SK-N-SH (cell line): ENCODE results near the gene KLLN. TPM values are rescaled to one million over a fixed set of nuclear protein-coding genes. Genes with fewer than 3 reads are reported as not detected.

Experiments used
- CTCF ChIA-PET: fragments of 300-600, 350-600 bp; formaldehyde crosslinking; extraction: SDS; loops from one replicate; lab custom pipeline; 2021; lab: Yijun Ruan, JAX
- POLR2A ChIA-PET: fragments of 350-600 bp; sonication (Branson Sonifier 250); formaldehyde crosslinking; extraction: SDS; loops from one replicate; lab custom pipeline; 2020; ENCODE audit warnings: antibody characterized with exemption, inconsistent platforms; lab: Yijun Ruan, JAX
- DNase-seq: peaks from one replicate; pipeline ENCODE4 v3.0.0; 2012
- H2AFZ ChIP-seq: fragments of 200-600 bp; sonication (generic); 2 replicates; pipeline ENCODE4 v1.8.1; 2016; ENCODE audit warnings: antibody characterized with exemption, mild to moderate bottlenecking, low read depth
- H3F3A ChIP-seq: fragments of 200-600 bp; sonication (generic); replicated peaks from 2 replicates; pipeline ENCODE3; 2016; ENCODE audit warnings: antibody characterized with exemption, mild to moderate bottlenecking; ENCODE audit not compliant: insufficient read depth
- H3K27ac ChIP-seq, 2 experiments: fragments of 200-500 bp in 1 of 2; fragments of 200-600 bp in 1 of 2; sonication (Bioruptor generic) in 1 of 2; sonication (generic), shearing (Covaris generic) in 1 of 2; 2 replicates each; pipeline versions ENCODE4 v1.5.1 to v1.6.1; 2014 to 2016; ENCODE audit warnings: low read depth in 2 of 2, inconsistent platforms in 1 of 2, low read length in 1 of 2, mild to moderate bottlenecking in 1 of 2, mixed read lengths in 1 of 2
- H3K27me3 ChIP-seq: fragments of 200-600 bp; sonication (generic), shearing (Covaris generic); 2 replicates; pipeline ENCODE4 v1.6.1; 2016; ENCODE audit warnings: mixed run types; ENCODE audit not compliant: insufficient read depth
- H3K36me3 ChIP-seq, 2 experiments: fragments of 200-500 bp in 1 of 2; fragments of 200-600 bp in 1 of 2; sonication (Bioruptor generic) in 1 of 2; sonication (generic) in 1 of 2; replicated peaks in 1 of 2; 2 replicates each; pipeline versions ENCODE3 to v1.5.1; 2014 to 2016; ENCODE audit warnings: low read length in 1 of 2, mild to moderate bottlenecking in 1 of 2; ENCODE audit not compliant: insufficient read depth in 2 of 2, control insufficient read depth in 1 of 2
- H3K4me1 ChIP-seq, 2 experiments: fragments of 200-500 bp in 1 of 2; fragments of 200-600 bp in 1 of 2; sonication (Bioruptor generic) in 1 of 2; sonication (generic), shearing (Covaris generic) in 1 of 2; 2 replicates each; pipeline versions ENCODE4 v1.5.1 to v1.6.1; 2014 to 2016; ENCODE audit warnings: low read depth in 1 of 2, low read length in 1 of 2, mixed run types in 1 of 2; ENCODE audit not compliant: insufficient read depth in 2 of 2, control insufficient read depth in 1 of 2
- H3K4me2 ChIP-seq: fragments of 200-600 bp; sonication (generic), shearing (Covaris generic); 2 replicates; pipeline ENCODE4 v1.6.1; 2017; ENCODE audit warnings: mixed run types
- H3K4me3 ChIP-seq, 2 experiments: fragments of 200-500 bp in 1 of 2; fragments of 200-600 bp in 1 of 2; sonication (Bioruptor generic) in 1 of 2; sonication (generic), shearing (Covaris generic) in 1 of 2; 2 replicates each; pipeline versions ENCODE4 v1.5.1 to v1.8.1; 2014 to 2016; ENCODE audit warnings: low read depth in 2 of 2, inconsistent platforms in 1 of 2, low read length in 1 of 2, mild to moderate bottlenecking in 1 of 2, mixed read lengths in 1 of 2, moderate library complexity in 1 of 2
- H3K79me2 ChIP-seq: fragments of 200-600 bp; sonication (generic); 2 replicates; pipeline ENCODE4 v1.8.1; 2017; ENCODE audit warnings: mild to moderate bottlenecking; ENCODE audit not compliant: insufficient read depth
- H3K9ac ChIP-seq: fragments of 200-600 bp; sonication (generic); 2 replicates; pipeline ENCODE4 v1.6.1; 2017; ENCODE audit warnings: mixed run types
- H3K9me2 ChIP-seq: fragments of 200-600 bp; sonication (generic); 2 replicates; pipeline ENCODE4 v1.6.1; 2017; ENCODE audit warnings: mixed run types
- H3K9me3 ChIP-seq: fragments of 200-600 bp; sonication (generic); 2 replicates; pipeline ENCODE4 v1.6.1; 2017; ENCODE audit warnings: mixed run types, mild to moderate bottlenecking, moderate library complexity
- H4K20me1 ChIP-seq: fragments of 200-600 bp; sonication (generic); 2 replicates; pipeline ENCODE4 v1.6.1; 2017; ENCODE audit warnings: mild to moderate bottlenecking, mixed run types; ENCODE audit not compliant: insufficient read depth
- CHD2 ChIP-seq: fragments of 150-350 bp; IDR thresholded peaks from 2 replicates; pipeline ENCODE4 v1.6.1; 2018; ENCODE audit warnings: low read length; ENCODE audit not compliant: partially characterized antibody
- ELF1 ChIP-seq: IDR thresholded peaks from 2 replicates; pipeline ENCODE4 v1.4.0; 2012
- EP300 ChIP-seq, 2 experiments: IDR thresholded peaks; 2 replicates each; pipeline versions ENCODE4 v1.4.0 to v1.6.1; 2012; ENCODE audit warnings: borderline replicate concordance in 1 of 2, low read depth in 1 of 2, low read length in 1 of 2
- EZH2phosphoT487 ChIP-seq: fragments of 200-600 bp; sonication (generic); IDR thresholded peaks from 2 replicates; pipeline ENCODE4 v1.6.1; 2017; ENCODE audit warnings: low read depth, mixed run types, mild to moderate bottlenecking, antibody characterized with exemption, moderate library complexity, borderline replicate concordance
- FOSL2 ChIP-seq: IDR thresholded peaks from 2 replicates; pipeline ENCODE4 v1.4.0; 2012; ENCODE audit warnings: low read depth, mild to moderate bottlenecking, moderate library complexity, borderline replicate concordance
- FOXM1 ChIP-seq: IDR thresholded peaks from 2 replicates; pipeline ENCODE4 v1.4.0; 2012; ENCODE audit warnings: low read depth, mild to moderate bottlenecking
- GATA2 ChIP-seq: sonication (generic); formaldehyde crosslinking; IDR thresholded peaks from 2 replicates; pipeline ENCODE4 v1.5.0; 2020; ENCODE audit warnings: mild to moderate bottlenecking, missing genetic modification reagents
- JUND ChIP-seq: IDR thresholded peaks from 2 replicates; pipeline ENCODE4 v1.4.0; 2012
- MXI1 ChIP-seq: IDR thresholded peaks from 2 replicates; pipeline ENCODE4 v1.6.1; 2012; ENCODE audit warnings: mild to moderate bottlenecking, low read depth, low read length, improper control_type of control experiment
- RCOR1 ChIP-seq: fragments of 150-350 bp; IDR thresholded peaks from 2 replicates; pipeline ENCODE4 v1.6.1; 2017; ENCODE audit warnings: antibody characterized with exemption, low read length
- RFX5 ChIP-seq: IDR thresholded peaks from 2 replicates; pipeline ENCODE4 v1.6.1; 2012; ENCODE audit warnings: mild to moderate bottlenecking, improper control_type of control experiment, low read length
- TAF1 ChIP-seq: IDR thresholded peaks from 2 replicates; pipeline ENCODE4 v1.6.1; 2012; ENCODE audit warnings: low read depth, mild to moderate bottlenecking, low read length, moderate library complexity, borderline replicate concordance
- TCF12 ChIP-seq: IDR thresholded peaks from 2 replicates; pipeline ENCODE4 v1.4.0; 2012
- TEAD4 ChIP-seq: IDR thresholded peaks from 2 replicates; pipeline ENCODE4 v1.4.0; 2012; ENCODE audit warnings: mild to moderate bottlenecking, borderline replicate concordance; ENCODE audit not compliant: insufficient read depth
- polyA plus RNA-seq, 3 experiments: library from polyadenylated mRNA; depleted of rRNA; stranded (reverse); fragments of >200 nt; gene quantifications; 2 replicates each; pipeline ENCODE4 v1.2.3, GENCODE V29; 2012
- TF ChIP-seq, protein P1 (sequence below): IDR thresholded peaks from 2 replicates; pipeline ENCODE4 v1.4.0; 2012; ENCODE audit warnings: low read depth, borderline replicate concordance
- TF ChIP-seq, protein P2 (sequence below): fragments of 200-600 bp; sonication (generic); IDR thresholded peaks from 2 replicates; pipeline ENCODE4 v1.6.1; 2017; ENCODE audit warnings: antibody characterized with exemption, mild to moderate bottlenecking, moderate library complexity
- TF ChIP-seq, protein P3 (sequence below): IDR thresholded peaks from 2 replicates; pipeline ENCODE4 v1.4.0; 2012; ENCODE audit warnings: low read depth
- TF ChIP-seq, protein P4 (sequence below): fragments of 150-350 bp; IDR thresholded peaks from 2 replicates; pipeline ENCODE4 v1.6.1; 2016; ENCODE audit warnings: mild to moderate bottlenecking, low read depth, low read length

Gene KLLN
- polyA plus RNA-seq, 1 of the 3 experiments (the other 2 are of a cell fraction), result 1.2 TPM

- TF ChIP-seq, protein P1, sequence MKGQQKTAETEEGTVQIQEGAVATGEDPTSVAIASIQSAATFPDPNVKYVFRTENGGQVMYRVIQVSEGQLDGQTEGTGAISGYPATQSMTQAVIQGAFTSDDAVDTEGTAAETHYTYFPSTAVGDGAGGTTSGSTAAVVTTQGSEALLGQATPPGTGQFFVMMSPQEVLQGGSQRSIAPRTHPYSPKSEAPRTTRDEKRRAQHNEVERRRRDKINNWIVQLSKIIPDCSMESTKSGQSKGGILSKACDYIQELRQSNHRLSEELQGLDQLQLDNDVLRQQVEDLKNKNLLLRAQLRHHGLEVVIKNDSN, result no peak
- TF ChIP-seq MXI1, result no peak
These were observed 24.7 kb downstream of the KLLN start (continued) for GRCh38 chr10:87838650-87839049.

DNA sequence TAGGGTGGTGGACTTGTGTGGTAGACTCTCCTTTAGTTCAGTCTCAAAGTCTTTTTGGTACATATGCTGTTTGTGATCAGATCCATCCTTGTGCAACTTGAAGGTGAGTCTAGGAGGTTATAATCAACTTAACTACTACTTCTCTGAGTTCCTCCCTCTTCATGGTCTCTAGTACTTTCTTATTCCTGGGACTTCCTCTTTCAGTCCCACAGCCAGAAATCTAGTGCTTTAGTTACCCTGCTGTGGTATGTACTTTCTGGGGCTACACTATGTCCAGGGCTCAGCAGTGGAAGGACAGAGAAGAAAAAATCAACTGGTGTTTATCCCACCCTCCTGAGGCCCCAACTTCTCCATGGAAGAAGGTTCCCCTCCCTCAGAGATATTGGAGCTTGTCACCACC lies 25.9 kb downstream of the KLLN start:
- TF ChIP-seq EZH2phosphoT487 (no peak), ELF1 (no peak), RCOR1 (no peak), EP300 (IDR thresholded peaks at IDR 0.05; ENCODE audit: borderline replicate concordance in 1 of 2, low read depth in 1 of 2, low read length in 1 of 2) (no peak), TAF1 (no peak), TEAD4 (no peak), RFX5 (no peak), CHD2 (no peak), FOXM1 (no peak), JUND (no peak), FOSL2 (no peak), GATA2 (CRISPR knock-in tag) (no peak), TCF12 (no peak)
- TF ChIP-seq, protein P2, sequence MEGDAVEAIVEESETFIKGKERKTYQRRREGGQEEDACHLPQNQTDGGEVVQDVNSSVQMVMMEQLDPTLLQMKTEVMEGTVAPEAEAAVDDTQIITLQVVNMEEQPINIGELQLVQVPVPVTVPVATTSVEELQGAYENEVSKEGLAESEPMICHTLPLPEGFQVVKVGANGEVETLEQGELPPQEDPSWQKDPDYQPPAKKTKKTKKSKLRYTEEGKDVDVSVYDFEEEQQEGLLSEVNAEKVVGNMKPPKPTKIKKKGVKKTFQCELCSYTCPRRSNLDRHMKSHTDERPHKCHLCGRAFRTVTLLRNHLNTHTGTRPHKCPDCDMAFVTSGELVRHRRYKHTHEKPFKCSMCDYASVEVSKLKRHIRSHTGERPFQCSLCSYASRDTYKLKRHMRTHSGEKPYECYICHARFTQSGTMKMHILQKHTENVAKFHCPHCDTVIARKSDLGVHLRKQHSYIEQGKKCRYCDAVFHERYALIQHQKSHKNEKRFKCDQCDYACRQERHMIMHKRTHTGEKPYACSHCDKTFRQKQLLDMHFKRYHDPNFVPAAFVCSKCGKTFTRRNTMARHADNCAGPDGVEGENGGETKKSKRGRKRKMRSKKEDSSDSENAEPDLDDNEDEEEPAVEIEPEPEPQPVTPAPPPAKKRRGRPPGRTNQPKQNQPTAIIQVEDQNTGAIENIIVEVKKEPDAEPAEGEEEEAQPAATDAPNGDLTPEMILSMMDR, result no peak
- TF ChIP-seq, protein P3, sequence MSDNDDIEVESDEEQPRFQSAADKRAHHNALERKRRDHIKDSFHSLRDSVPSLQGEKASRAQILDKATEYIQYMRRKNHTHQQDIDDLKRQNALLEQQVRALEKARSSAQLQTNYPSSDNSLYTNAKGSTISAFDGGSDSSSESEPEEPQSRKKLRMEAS, result no peak
- TF ChIP-seq, protein P4, sequence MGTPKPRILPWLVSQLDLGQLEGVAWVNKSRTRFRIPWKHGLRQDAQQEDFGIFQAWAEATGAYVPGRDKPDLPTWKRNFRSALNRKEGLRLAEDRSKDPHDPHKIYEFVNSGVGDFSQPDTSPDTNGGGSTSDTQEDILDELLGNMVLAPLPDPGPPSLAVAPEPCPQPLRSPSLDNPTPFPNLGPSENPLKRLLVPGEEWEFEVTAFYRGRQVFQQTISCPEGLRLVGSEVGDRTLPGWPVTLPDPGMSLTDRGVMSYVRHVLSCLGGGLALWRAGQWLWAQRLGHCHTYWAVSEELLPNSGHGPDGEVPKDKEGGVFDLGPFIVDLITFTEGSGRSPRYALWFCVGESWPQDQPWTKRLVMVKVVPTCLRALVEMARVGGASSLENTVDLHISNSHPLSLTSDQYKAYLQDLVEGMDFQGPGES, result no peak
- H4K20me1 ChIP-seq, result no peaks in the 10 kb centered on the region

More for the DNA sequence above, 25.9 kb downstream of the KLLN start:
- no peaks in the 10 kb centered on the region for H3K36me3 ChIP-seq
- no peaks in the 10 kb centered on the region for H3K4me1 ChIP-seq
- H3K27ac ChIP-seq, result no peak overlapping the region
- no peak for DNase-seq
- no peak overlapping the region for H3K9ac ChIP-seq
- no peaks in the 10 kb centered on the region for H3K9me2 ChIP-seq
- no peaks in the 10 kb centered on the region for H3K9me3 ChIP-seq
- POLR2A ChIA-PET, result no interaction called here
- H3K27me3 ChIP-seq, result no peaks in the 10 kb centered on the region
- no peak overlapping the region for H3K4me3 ChIP-seq
- no peaks in the 10 kb centered on the region for H3K79me2 ChIP-seq
- no peak overlapping the region for H2AFZ ChIP-seq
- H3K4me2 ChIP-seq, result no peak overlapping the region
- H3F3A ChIP-seq, result peaks cover 5% of the 10 kb centered on the region
- CTCF ChIA-PET, result interaction anchor here (1.4 kb wide), 1 partner anchor 9 kb away, joined by 3 read pairs; no protein-coding TSS in a partner anchor
